ENCODE measurements around the gene NAXE. TPM values are rescaled to one million over a fixed set of nuclear protein-coding genes. Genes with fewer than 3 reads are reported as not detected.

Gene NAXE
- 80.1 and 83.0 TPM in 2 replicates for total RNA-seq

DNA sequence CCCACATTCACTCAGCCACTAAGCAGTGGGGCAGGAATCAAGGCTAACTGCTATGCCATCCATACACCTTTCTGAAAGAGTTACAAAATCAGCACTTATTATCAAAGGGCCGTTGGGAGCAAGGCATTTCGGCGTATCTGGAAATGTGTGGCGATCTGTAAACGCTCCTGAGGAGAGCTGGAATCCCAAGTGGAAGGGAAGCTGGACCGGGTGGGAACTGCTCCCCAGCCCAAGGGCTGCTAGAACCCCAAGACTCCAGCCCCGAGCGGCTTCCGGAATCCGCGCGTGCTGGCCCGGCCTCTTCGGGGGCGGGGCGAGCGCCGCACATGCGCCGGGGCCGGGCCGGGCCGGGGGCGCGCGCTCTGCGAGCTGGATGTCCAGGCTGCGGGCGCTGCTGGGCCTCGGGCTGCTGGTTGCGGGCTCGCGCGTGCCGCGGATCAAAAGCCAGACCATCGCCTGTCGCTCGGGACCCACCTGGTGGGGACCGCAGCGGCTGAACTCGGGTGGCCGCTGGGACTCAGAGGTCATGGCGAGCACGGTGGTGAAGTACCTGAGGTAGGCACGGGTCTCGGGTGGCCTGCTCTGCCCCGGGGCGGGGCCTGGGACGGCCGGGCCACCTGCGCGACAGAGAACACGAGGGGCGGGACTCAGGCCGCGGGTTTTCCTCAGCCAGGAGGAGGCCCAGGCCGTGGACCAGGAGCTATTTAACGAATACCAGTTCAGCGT is at the start of gene NAXE:
Gene NAXE (plus strand): TSS at position 345 of the 726 bp plus-strand sequence. CDS start 29 bp downstream, at position 374.

DNA sequence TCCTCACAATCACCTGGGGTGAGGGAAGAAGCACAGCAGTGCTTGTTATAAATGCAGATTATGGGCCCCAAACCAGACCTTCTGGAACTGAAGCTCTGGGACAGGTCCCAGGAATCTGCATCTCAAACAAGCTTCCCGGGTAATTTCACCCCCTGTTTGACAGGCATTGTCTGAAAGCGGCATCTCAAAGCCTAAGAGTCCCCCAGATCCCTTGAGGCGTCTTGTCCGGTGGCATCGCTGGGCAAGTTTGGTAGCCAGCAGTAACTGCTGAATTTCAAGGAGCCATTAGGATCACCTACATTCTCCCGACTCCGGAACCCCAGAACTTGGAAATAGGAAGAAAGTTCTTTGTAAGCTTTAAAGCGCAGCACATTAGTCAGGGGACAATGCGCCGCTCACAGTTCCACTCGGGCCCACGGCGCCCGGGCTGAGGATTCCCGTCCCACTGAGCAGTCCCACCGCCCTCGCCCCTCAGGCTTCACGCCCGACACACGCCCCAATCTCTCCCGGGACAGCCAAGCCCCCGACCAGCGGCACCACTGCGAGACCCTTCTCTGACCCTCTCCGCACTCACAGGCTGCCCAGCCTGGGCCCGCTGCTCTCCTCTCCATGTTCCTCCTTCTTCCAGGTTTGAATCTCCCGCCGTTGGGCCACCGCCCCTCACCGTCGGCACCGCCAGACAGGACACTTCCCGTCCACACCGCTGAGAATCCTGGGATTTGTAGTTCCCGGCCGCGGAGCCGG is 19.5 kb upstream of the NAXE start, which contains the start of gene IQGAP3:
Gene IQGAP3 (minus strand): TSS at position 647 of the 744 bp plus-strand sequence. CDS start 36 bp downstream, at position 611.

DNA sequence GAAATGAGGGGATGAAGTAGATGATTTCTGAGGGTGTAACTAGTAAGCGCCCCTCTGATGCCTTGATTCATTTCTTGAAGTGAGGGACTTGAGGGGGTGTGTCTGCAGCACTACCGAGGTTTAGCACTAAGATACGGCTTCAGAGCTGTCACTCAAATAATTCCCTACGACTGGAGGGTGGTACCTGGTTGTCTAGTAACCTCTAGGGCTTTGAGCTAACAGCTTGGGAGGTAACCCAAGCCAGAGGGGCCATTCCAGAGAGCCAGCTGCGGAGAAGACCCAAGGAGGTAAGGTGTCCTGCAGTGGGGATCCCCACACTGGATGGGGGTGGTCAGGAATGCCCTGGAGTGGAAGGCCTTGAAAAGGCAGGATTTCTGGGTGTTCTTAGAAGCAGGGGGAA is 12.1 kb upstream of the NAXE start, which contains the start of gene TTC24:
Gene TTC24 (plus strand): TSS at position 252 of the 400 bp plus-strand sequence. CDS start 1,642 bp downstream, outside the sequence.

DNA sequence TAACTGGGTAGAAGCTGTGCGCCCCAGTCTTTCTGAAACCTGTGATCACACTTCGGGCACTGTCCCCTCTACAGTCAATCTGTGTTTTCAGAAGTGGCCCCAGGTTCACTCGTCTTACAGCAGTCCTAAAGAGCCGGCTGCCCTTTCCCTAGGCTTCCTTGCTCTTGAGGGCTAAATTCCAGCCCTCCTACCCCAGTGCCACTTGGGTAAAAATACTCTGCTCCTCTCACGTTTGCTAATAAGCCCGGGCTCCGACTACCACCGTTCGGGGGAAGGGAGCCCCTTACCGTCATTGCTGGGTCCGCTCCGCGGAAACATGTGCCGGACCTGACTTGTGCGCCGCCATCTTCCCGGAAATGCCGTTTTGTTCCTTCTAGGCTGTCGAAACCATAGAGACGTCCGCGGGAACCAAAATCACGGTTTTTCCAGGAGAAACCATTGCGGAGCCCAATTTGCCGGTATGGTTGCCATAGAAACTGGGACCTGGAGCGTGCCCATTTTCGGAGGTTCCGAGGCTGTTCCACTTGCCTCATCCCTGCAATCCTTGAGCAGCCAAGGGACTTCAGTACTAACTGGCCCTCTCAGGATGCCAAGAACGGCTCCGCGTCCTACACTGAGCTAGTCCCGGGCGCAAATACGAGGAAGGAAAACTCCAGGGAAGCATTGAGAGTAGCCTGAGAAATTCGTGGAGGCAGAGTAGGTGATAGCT is 9.7 kb downstream of the NAXE start, which contains the start of gene GPATCH4:
Gene GPATCH4 (minus strand): TSS at position 358 of the 709 bp plus-strand sequence.

DNA sequence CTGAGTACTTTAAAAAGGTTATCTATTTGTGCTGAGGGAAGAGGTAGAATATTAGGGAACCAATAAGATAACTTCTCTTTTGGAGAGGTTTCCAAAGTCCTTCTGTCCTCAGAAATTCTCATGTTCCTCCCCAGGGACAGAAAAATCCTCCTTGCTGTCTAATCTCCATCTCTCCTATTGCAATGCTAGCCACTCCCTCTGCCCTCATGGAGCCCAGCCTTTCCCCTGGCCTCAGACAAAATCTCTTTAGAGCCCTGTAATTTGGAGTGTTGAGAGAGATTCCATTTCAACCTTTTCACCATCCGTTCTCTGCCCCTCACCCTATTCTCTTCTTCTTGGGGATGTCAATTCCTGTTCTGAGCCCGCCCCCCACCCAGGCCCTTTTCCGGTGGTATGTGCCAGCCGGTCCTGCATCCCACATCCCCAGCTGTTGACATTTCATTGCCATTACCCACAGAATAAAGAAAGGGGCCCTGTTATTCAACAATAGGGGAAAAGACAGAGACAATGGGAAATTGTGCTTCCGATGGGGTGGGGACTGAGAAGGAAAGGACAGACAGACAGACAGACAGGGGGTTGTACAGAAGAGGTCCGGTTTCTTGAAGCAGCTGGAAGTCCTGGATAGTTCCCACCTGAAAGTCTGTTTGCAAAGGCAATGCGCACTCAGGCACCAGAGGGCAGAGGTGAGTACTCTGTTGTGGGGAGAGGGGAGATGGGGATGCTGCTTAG is 27.4 kb downstream of the NAXE start, which contains the start of gene HAPLN2:
Gene HAPLN2 (plus strand): TSS at position 563 of the 729 bp plus-strand sequence. CDS start 4,076 bp downstream, outside the sequence.

DNA sequence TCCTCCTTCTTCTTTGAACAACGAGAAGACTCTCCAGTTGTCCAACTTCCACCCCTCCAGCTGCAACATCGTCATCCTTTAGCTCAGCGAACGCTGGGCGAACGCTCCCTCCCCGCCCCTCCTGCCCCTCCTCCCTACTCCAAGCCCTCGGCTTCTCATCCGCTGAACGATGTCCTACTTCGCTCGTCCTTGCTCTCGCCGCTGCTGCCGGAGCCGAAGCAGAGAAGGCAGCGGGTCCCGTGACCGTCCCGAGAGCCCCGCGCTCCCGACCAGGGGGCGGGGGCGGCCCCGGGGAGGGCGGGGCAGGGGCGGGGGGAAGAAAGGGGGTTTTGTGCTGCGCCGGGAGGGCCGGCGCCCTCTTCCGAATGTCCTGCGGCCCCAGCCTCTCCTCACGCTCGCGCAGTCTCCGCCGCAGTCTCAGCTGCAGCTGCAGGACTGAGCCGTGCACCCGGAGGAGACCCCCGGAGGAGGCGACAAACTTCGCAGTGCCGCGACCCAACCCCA is 50.2 kb downstream of the NAXE start, which contains the start of gene BCAN:
Gene BCAN (plus strand): TSS at position 357 of the 504 bp plus-strand sequence. CDS start 3,938 bp downstream, outside the sequence.

Other genes with a start within 250 kb of the NAXE start
- gene RHBG, start 222.6 kb upstream of the NAXE start, total RNA-seq = not detected in 2 replicates
- gene MEF2D, start 91.0 kb upstream of the NAXE start, total RNA-seq = 6.9 and 7.7 TPM in 2 replicates
- gene IQGAP3, start 19.2 kb upstream of the NAXE start, total RNA-seq = 27.6 and 83.3 TPM in 2 replicates
- not detected in 2 replicates for gene TTC24, start 12.1 kb upstream of the NAXE start, total RNA-seq
- 14.6 and 34.1 TPM in 2 replicates for gene GPATCH4, start 9.7 kb downstream of the NAXE start, total RNA-seq
- gene HAPLN2, start 27.6 kb downstream of the NAXE start, total RNA-seq = not detected in 2 replicates
- gene BCAN, start 50.3 kb downstream of the NAXE start, total RNA-seq = 0.11 TPM in 1 of 2 replicates, not detected in the other
- gene NES, start 85.6 kb downstream of the NAXE start, total RNA-seq = 32.2 and 68.6 TPM in 2 replicates
- 17.0 and 21.5 TPM in 2 replicates for gene CRABP2, start 113.8 kb downstream of the NAXE start, total RNA-seq
- gene METTL25B, start 136.7 kb downstream of the NAXE start, total RNA-seq = 6.6 and 12.0 TPM in 2 replicates
- 5.0 and 5.5 TPM in 2 replicates for gene ISG20L2, start 137.0 kb downstream of the NAXE start, total RNA-seq
- gene MRPL24, start 149.3 kb downstream of the NAXE start, total RNA-seq = 49.0 and 50.9 TPM in 2 replicates
- 121 and 180 TPM in 2 replicates for gene HDGF, start 159.9 kb downstream of the NAXE start, total RNA-seq
- 11.1 and 11.2 TPM in 2 replicates for gene PRCC, start 175.8 kb downstream of the NAXE start, total RNA-seq
- gene SH2D2A, start 225.1 kb downstream of the NAXE start, total RNA-seq = 0.25 TPM in 1 of 2 replicates, not detected in the other

Data from uterine smooth muscle cell (primary cell).